HEK293 (cell line): ENCODE data around the gene ZNF709.
"Not testable (repeated sequence)": the region's sequence is repeated elsewhere in the genome, so short reads cannot be mapped to it uniquely, and the experiment has no call there.

Source experiments
- CTCF ChIA-PET: fragments of 350-600 bp; formaldehyde crosslinking; extraction: SDS; loops from one replicate; lab custom pipeline; 2021; ENCODE audit warnings: antibody characterized with exemption; lab: Yijun Ruan, JAX
- POLR2A ChIA-PET: fragments of 300-600 bp; formaldehyde crosslinking; extraction: SDS; loops from one replicate; lab custom pipeline; 2020; ENCODE audit warnings: antibody characterized with exemption, inconsistent platforms; lab: Yijun Ruan, JAX
- H3K27ac ChIP-seq: fragments of 200-500 bp; sonication (Bioruptor generic); 2 replicates; pipeline ENCODE4 v1.5.1; 2014; ENCODE audit warnings: low read depth, low read length, control low read depth, inconsistent platforms; ENCODE audit errors: extremely low read depth
- H3K36me3 ChIP-seq, 2 experiments: fragments of 200-500 bp in 1 of 2; sonication (Bioruptor generic) in 1 of 2; 1 replicate in 1 of 2; 2 replicates in 1 of 2; pipeline ENCODE4 v1.5.1; 2014 to 2017; ENCODE audit warnings: inconsistent platforms in 2 of 2, low read length in 2 of 2; ENCODE audit not compliant: control insufficient read depth in 2 of 2, insufficient read depth in 1 of 2
- H3K4me1 ChIP-seq: fragments of 200-500 bp; sonication (Bioruptor generic); 2 replicates; pipeline ENCODE4 v1.5.1; 2014; ENCODE audit warnings: mild to moderate bottlenecking, low read length, inconsistent platforms; ENCODE audit not compliant: control insufficient read depth, insufficient read depth
- H3K4me3 ChIP-seq: 2 replicates; pipeline ENCODE4 v1.5.1; 2011; ENCODE audit warnings: low read depth, mild to moderate bottlenecking, control low read depth, low read length, moderate library complexity
- H3K9me3 ChIP-seq: fragments of 200-500 bp; sonication (Bioruptor generic); 2 replicates; pipeline ENCODE4 v1.5.1; 2014; ENCODE audit warnings: low read depth, low read length, inconsistent platforms; ENCODE audit not compliant: control insufficient read depth, insufficient read depth
- GLIS2 ChIP-seq: fragments of 450-650 bp; formaldehyde crosslinking; IDR thresholded peaks from 2 replicates; pipeline ENCODE4 v1.5.1; 2016; ENCODE audit warnings: missing biosample characterization, missing genetic modification characterization
- SETDB1 ChIP-seq: IDR thresholded peaks from one replicate; pipeline ENCODE4 v1.6.1; 2017; ENCODE audit warnings: mild to moderate bottlenecking, low read length, moderate library complexity, mixed read lengths; ENCODE audit not compliant: insufficient read length
- ZNF660 ChIP-seq: fragments of 450-650 bp; IDR thresholded peaks from 2 replicates; pipeline ENCODE4 v1.5.1; 2018; ENCODE audit warnings: missing biosample characterization, mild to moderate bottlenecking, missing genetic modification characterization
- ZNF677 ChIP-seq: fragments of 450-650 bp; IDR thresholded peaks from 2 replicates; pipeline ENCODE4 v1.5.0; 2018; ENCODE audit warnings: missing biosample characterization, mild to moderate bottlenecking, missing genetic modification characterization, moderate library complexity
- TF ChIP-seq, protein P1 (sequence below): fragments of 450-650 bp; formaldehyde crosslinking; IDR thresholded peaks from 2 replicates; pipeline ENCODE4 v1.5.1; 2016; ENCODE audit warnings: missing biosample characterization, missing genetic modification characterization, borderline replicate concordance

The ZNF709 gene

DNA sequence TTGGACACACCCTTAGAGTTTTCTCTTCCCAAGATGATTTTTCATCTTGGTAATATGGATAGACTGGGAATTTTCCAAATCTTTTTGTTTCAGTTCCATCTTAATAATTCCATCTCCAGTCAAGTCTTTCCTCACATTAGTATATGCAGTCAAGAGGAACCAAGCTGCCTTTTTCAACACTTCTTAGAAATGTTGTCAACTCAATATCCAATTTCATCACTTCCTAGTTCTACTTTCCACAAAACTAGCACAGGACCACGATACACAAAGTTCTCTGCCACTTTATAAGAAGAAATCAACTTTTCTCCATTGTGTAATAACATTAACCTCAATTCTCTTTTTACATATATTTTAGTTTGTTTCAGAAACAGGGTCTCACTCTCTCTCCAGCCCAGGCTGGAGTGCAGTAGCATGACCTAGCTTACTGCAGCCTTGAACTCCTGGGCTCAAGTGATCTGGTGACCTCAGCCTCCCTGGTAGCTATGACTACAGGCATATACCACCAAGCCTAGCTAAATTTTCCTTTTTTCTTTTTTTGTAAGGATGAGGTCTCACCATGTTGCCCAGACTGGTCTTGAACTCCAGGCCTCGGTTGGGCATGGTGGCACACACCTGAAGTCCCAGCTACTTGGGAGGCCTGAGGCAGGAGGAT is 59.3 kb downstream of the ZNF709 start:
- TF ChIP-seq ZNF660 = no peak
- no peak overlapping the region for H3K4me3 ChIP-seq
- POLR2A ChIA-PET = no interaction called here
- no peak overlapping the region for H3K27ac ChIP-seq
- peaks cover 0 to 5% of the 10 kb centered on the region in 2 experiments; a peak in 2 of 3 replicates for H3K36me3 ChIP-seq
- CTCF ChIA-PET = interaction anchor here (1.1 kb wide), 1 partner anchor 70 kb away, joined by 3 read pairs; no protein-coding TSS in a partner anchor
- no peaks in the 10 kb centered on the region for H3K4me1 ChIP-seq
- no peaks in the 10 kb centered on the region for H3K9me3 ChIP-seq

DNA sequence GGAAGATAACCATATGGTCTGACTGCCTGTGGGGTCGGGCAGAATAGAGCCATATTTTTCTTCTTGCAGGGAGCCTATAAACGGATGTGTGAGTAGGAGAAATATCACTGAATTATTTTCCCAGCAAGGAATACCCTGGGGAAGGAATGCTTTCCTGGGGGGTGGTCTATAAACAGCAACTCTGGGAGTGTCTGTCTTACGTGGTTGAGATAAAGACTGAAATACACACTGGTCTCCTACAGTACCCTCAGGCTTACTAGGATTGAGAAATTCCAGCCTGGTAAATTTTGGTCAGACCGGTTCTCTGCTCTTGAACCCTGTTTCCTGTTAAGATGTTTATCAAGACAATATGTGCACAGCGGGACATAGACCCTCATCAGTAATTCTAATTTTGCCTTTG is 67.3 kb downstream of the ZNF709 start:
- TF ChIP-seq SETDB1 = peak; percentile 31
- CTCF ChIA-PET, H3K4me1 ChIP-seq, H3K36me3 ChIP-seq, H3K4me3 ChIP-seq, H3K9me3 ChIP-seq, H3K27ac ChIP-seq, POLR2A ChIA-PET: not testable (repeated sequence)

DNA sequence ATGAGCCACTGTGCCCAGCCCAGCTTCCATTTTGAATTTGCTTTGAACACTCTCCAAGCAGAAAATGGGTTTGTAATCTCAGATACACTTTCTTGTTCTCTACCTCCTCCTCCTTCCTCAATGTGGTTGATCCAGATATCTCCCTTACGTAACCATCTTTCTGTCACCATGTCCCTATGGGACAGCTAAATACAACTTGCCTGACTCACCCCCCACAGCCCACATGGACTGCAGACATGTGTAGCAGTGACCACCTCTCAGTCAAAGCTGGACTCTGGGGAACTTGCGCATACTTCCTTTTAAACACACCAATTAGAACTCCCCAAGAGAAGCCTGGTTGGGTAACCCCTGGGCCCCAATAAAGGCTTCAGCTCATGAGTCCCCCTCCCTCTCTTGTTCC is 72.7 kb downstream of the ZNF709 start:
- POLR2A ChIA-PET = interaction anchor here (1.2 kb wide), 1 partner anchor 11 kb away, joined by 4 read pairs; the partner anchor contains the start of gene ZNF799
- Histone ChIP-seq H3K36me3 (no peaks in the 10 kb centered on the region), H3K4me1 (no peaks in the 10 kb centered on the region), H3K4me3 (no peak overlapping the region), H3K27ac (no peak overlapping the region), H3K9me3 (no peaks in the 10 kb centered on the region)
- CTCF ChIA-PET = interaction anchor here (0.6 kb wide), 1 partner anchor 322 kb away, joined by 5 read pairs; no protein-coding TSS in a partner anchor
- TF ChIP-seq, protein P1, sequence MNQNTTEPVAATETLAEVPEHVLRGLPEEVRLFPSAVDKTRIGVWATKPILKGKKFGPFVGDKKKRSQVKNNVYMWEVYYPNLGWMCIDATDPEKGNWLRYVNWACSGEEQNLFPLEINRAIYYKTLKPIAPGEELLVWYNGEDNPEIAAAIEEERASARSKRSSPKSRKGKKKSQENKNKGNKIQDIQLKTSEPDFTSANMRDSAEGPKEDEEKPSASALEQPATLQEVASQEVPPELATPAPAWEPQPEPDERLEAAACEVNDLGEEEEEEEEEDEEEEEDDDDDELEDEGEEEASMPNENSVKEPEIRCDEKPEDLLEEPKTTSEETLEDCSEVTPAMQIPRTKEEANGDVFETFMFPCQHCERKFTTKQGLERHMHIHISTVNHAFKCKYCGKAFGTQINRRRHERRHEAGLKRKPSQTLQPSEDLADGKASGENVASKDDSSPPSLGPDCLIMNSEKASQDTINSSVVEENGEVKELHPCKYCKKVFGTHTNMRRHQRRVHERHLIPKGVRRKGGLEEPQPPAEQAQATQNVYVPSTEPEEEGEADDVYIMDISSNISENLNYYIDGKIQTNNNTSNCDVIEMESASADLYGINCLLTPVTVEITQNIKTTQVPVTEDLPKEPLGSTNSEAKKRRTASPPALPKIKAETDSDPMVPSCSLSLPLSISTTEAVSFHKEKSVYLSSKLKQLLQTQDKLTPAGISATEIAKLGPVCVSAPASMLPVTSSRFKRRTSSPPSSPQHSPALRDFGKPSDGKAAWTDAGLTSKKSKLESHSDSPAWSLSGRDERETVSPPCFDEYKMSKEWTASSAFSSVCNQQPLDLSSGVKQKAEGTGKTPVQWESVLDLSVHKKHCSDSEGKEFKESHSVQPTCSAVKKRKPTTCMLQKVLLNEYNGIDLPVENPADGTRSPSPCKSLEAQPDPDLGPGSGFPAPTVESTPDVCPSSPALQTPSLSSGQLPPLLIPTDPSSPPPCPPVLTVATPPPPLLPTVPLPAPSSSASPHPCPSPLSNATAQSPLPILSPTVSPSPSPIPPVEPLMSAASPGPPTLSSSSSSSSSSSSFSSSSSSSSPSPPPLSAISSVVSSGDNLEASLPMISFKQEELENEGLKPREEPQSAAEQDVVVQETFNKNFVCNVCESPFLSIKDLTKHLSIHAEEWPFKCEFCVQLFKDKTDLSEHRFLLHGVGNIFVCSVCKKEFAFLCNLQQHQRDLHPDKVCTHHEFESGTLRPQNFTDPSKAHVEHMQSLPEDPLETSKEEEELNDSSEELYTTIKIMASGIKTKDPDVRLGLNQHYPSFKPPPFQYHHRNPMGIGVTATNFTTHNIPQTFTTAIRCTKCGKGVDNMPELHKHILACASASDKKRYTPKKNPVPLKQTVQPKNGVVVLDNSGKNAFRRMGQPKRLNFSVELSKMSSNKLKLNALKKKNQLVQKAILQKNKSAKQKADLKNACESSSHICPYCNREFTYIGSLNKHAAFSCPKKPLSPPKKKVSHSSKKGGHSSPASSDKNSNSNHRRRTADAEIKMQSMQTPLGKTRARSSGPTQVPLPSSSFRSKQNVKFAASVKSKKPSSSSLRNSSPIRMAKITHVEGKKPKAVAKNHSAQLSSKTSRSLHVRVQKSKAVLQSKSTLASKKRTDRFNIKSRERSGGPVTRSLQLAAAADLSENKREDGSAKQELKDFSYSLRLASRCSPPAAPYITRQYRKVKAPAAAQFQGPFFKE = no peak
- TF ChIP-seq GLIS2 (tag by site-specific recombination) (no peak), ZNF677 (tag by site-specific recombination) (no peak)
